Measurements from ENCODE around the gene BRD7.

BRD7 gene

GRCh38 chr16:50279504-50279865 is 89.3 kb downstream of the BRD7 start:
- Histone ChIP-seq H3K36me3 (replicated peaks in 1 of 2; ENCODE audit: control insufficient read depth in 2 of 2, insufficient read depth in 2 of 2, low read length in 2 of 2) (no peaks in the 10 kb centered on the region), H3K27me3 (ENCODE audit: control insufficient read depth in 3 of 3, insufficient read depth in 3 of 3, low read depth in 1 of 3, low read length in 3 of 3) (no peaks in the 10 kb centered on the region), H3K4me3 (ENCODE audit: low read length in 2 of 2) (no peak overlapping the region), H2AFZ (ENCODE audit: low read length) (no peak overlapping the region), H2AK5ac (ENCODE audit: low read depth, low read length) (no peak overlapping the region), H3K14ac (ENCODE audit: low read length) (no peak overlapping the region), H2BK120ac (ENCODE audit: low read depth, low read length) (no peak overlapping the region), H4K8ac (ENCODE audit: low read depth, low read length) (no peak overlapping the region), H3K18ac (ENCODE audit: low read length) (no peak overlapping the region), H2BK15ac (ENCODE audit: low read length) (no peak overlapping the region), H4K91ac (ENCODE audit: low read depth, low read length, poor library complexity) (no peak overlapping the region), H3K4me1 (ENCODE audit: control insufficient read depth in 2 of 2, insufficient read depth in 1 of 2, low read depth in 1 of 2, low read length in 2 of 2) (peaks cover 0 to 3% of the 10 kb centered on the region in 2 donors), H3K9ac (ENCODE audit: low read depth, low read length, poor library complexity) (no peak overlapping the region), H2BK5ac (ENCODE audit: low read length) (no peak overlapping the region), H3K9me3 (replicated peaks in 1 of 2; ENCODE audit: control insufficient read depth in 2 of 2, insufficient read depth in 1 of 2, low read depth in 1 of 2, low read length in 2 of 2) (no peaks in the 10 kb centered on the region), H3K23ac (ENCODE audit: low read depth, low read length, poor library complexity) (no peak overlapping the region), H3K4ac (ENCODE audit: low read length) (no peak overlapping the region), H3K79me1 (ENCODE audit: low read depth, low read length) (no peaks in the 10 kb centered on the region), H3K27ac (replicated peaks; ENCODE audit: low read length) (no peak overlapping the region), H2BK12ac (ENCODE audit: low read length) (no peak overlapping the region), H3K4me2 (ENCODE audit: insufficient read depth, low read length, poor library complexity, severe bottlenecking) (no peak overlapping the region)
- DNase-seq (ENCODE audit: low spot score): no peak
- WGBS, 2 donors (ENCODE audit: extremely low coverage in 2 of 2, insufficient read length in 2 of 2, insufficient replicate concordance in 1 of 2): no CpG with 5 or more reads among the region's 2 CpGs

GRCh38 chr16:50278251-50278650 is 90.5 kb downstream of the BRD7 start:
- no peak for DNase-seq (ENCODE audit: low spot score)
- Histone ChIP-seq H3K4me3 (ENCODE audit: low read length in 2 of 2) (no peak overlapping the region), H3K9ac (ENCODE audit: low read depth, low read length, poor library complexity) (no peak overlapping the region), H2AK5ac (ENCODE audit: low read depth, low read length) (no peak overlapping the region), H2BK15ac (ENCODE audit: low read length) (no peak overlapping the region), H3K27ac (replicated peaks; ENCODE audit: low read length) (no peak overlapping the region), H3K4me2 (ENCODE audit: insufficient read depth, low read length, poor library complexity, severe bottlenecking) (no peak overlapping the region), H3K18ac (ENCODE audit: low read length) (no peak overlapping the region), H3K79me1 (ENCODE audit: low read depth, low read length) (no peaks in the 10 kb centered on the region), H3K4me1 (ENCODE audit: control insufficient read depth in 2 of 2, insufficient read depth in 1 of 2, low read depth in 1 of 2, low read length in 2 of 2) (peaks cover 0 to 2% of the 10 kb centered on the region in 2 donors), H3K9me3 (replicated peaks in 1 of 2; ENCODE audit: control insufficient read depth in 2 of 2, insufficient read depth in 1 of 2, low read depth in 1 of 2, low read length in 2 of 2) (no peaks in the 10 kb centered on the region), H4K91ac (ENCODE audit: low read depth, low read length, poor library complexity) (no peak overlapping the region), H3K14ac (ENCODE audit: low read length) (no peak overlapping the region), H3K36me3 (replicated peaks in 1 of 2; ENCODE audit: control insufficient read depth in 2 of 2, insufficient read depth in 2 of 2, low read length in 2 of 2) (no peaks in the 10 kb centered on the region), H4K8ac (ENCODE audit: low read depth, low read length) (no peak overlapping the region), H2BK120ac (ENCODE audit: low read depth, low read length) (no peak overlapping the region), H3K27me3 (ENCODE audit: control insufficient read depth in 3 of 3, insufficient read depth in 3 of 3, low read depth in 1 of 3, low read length in 3 of 3) (no peaks in the 10 kb centered on the region), H2BK12ac (ENCODE audit: low read length) (no peak overlapping the region), H2BK5ac (ENCODE audit: low read length) (no peak overlapping the region), H3K23ac (ENCODE audit: low read depth, low read length, poor library complexity) (no peak overlapping the region), H2AFZ (ENCODE audit: low read length) (no peak overlapping the region), H3K4ac (ENCODE audit: low read length) (no peak overlapping the region)
- WGBS, 2 donors (ENCODE audit: extremely low coverage in 2 of 2, insufficient read length in 2 of 2, insufficient replicate concordance in 1 of 2): no CpG with 5 or more reads among the region's 3 CpGs

GRCh38 chr16:50276801-50277555 is 91.8 kb downstream of the BRD7 start:
- Histone ChIP-seq H3K27ac (replicated peaks; ENCODE audit: low read length) (no peak overlapping the region), H3K4ac (ENCODE audit: low read length) (no peak overlapping the region), H2AFZ (ENCODE audit: low read length) (no peak overlapping the region), H3K9me3 (replicated peaks in 1 of 2; ENCODE audit: control insufficient read depth in 2 of 2, insufficient read depth in 1 of 2, low read depth in 1 of 2, low read length in 2 of 2) (no peaks in the 10 kb centered on the region), H2BK5ac (ENCODE audit: low read length) (no peak overlapping the region), H3K4me2 (ENCODE audit: insufficient read depth, low read length, poor library complexity, severe bottlenecking) (no peak overlapping the region), H3K27me3 (ENCODE audit: control insufficient read depth in 3 of 3, insufficient read depth in 3 of 3, low read depth in 1 of 3, low read length in 3 of 3) (no peaks in the 10 kb centered on the region), H3K36me3 (replicated peaks in 1 of 2; ENCODE audit: control insufficient read depth in 2 of 2, insufficient read depth in 2 of 2, low read length in 2 of 2) (no peaks in the 10 kb centered on the region), H4K91ac (ENCODE audit: low read depth, low read length, poor library complexity) (no peak overlapping the region), H3K14ac (ENCODE audit: low read length) (no peak overlapping the region), H3K4me3 (ENCODE audit: low read length in 2 of 2) (no peak overlapping the region), H2BK120ac (ENCODE audit: low read depth, low read length) (no peak overlapping the region), H4K8ac (ENCODE audit: low read depth, low read length) (no peak overlapping the region), H2BK12ac (ENCODE audit: low read length) (no peak overlapping the region), H2AK5ac (ENCODE audit: low read depth, low read length) (no peak overlapping the region), H3K9ac (ENCODE audit: low read depth, low read length, poor library complexity) (no peak overlapping the region), H3K79me1 (ENCODE audit: low read depth, low read length) (no peaks in the 10 kb centered on the region), H3K23ac (ENCODE audit: low read depth, low read length, poor library complexity) (no peak overlapping the region), H2BK15ac (ENCODE audit: low read length) (no peak overlapping the region), H3K4me1 (ENCODE audit: control insufficient read depth in 2 of 2, insufficient read depth in 1 of 2, low read depth in 1 of 2, low read length in 2 of 2) (no peaks in the 10 kb centered on the region), H3K18ac (ENCODE audit: low read length) (no peak overlapping the region)
- DNase-seq (ENCODE audit: low spot score): no peak
- WGBS, 2 donors (ENCODE audit: extremely low coverage in 2 of 2, insufficient read length in 2 of 2, insufficient replicate concordance in 1 of 2): no CpG with 5 or more reads among the region's 4 CpGs

- Histone ChIP-seq H2AK5ac (ENCODE audit: low read depth, low read length) (no peak overlapping the region), H2BK12ac (ENCODE audit: low read length) (no peak overlapping the region), H3K4ac (ENCODE audit: low read length) (no peak overlapping the region), H2AFZ (ENCODE audit: low read length) (no peak overlapping the region), H4K91ac (ENCODE audit: low read depth, low read length, poor library complexity) (no peak overlapping the region), H3K4me2 (ENCODE audit: insufficient read depth, low read length, poor library complexity, severe bottlenecking) (no peak overlapping the region), H3K79me1 (ENCODE audit: low read depth, low read length) (no peaks in the 10 kb centered on the region), H4K8ac (ENCODE audit: low read depth, low read length) (no peak overlapping the region), H3K27me3 (ENCODE audit: control insufficient read depth in 3 of 3, insufficient read depth in 3 of 3, low read depth in 1 of 3, low read length in 3 of 3) (no peaks in the 10 kb centered on the region), H3K9me3 (replicated peaks in 1 of 2; ENCODE audit: control insufficient read depth in 2 of 2, insufficient read depth in 1 of 2, low read depth in 1 of 2, low read length in 2 of 2) (no peaks in the 10 kb centered on the region), H3K36me3 (replicated peaks in 1 of 2; ENCODE audit: control insufficient read depth in 2 of 2, insufficient read depth in 2 of 2, low read length in 2 of 2) (no peaks in the 10 kb centered on the region), H3K27ac (replicated peaks; ENCODE audit: low read length) (no peak overlapping the region), H3K18ac (ENCODE audit: low read length) (no peak overlapping the region), H3K14ac (ENCODE audit: low read length) (no peak overlapping the region), H2BK120ac (ENCODE audit: low read depth, low read length) (no peak overlapping the region), H3K23ac (ENCODE audit: low read depth, low read length, poor library complexity) (no peak overlapping the region), H3K4me1 (ENCODE audit: control insufficient read depth in 2 of 2, insufficient read depth in 1 of 2, low read depth in 1 of 2, low read length in 2 of 2) (no peaks in the 10 kb centered on the region), H3K9ac (ENCODE audit: low read depth, low read length, poor library complexity) (no peak overlapping the region), H3K4me3 (ENCODE audit: low read length in 2 of 2) (no peak overlapping the region), H2BK15ac (ENCODE audit: low read length) (no peak overlapping the region), H2BK5ac (ENCODE audit: low read length) (no peak overlapping the region)
- no CpG with 5 or more reads among the region's 2 CpGs for WGBS, 2 donors (ENCODE audit: extremely low coverage in 2 of 2, insufficient read length in 2 of 2, insufficient replicate concordance in 1 of 2)
- DNase-seq (ENCODE audit: low spot score): no peak
Measured at GRCh38 chr16:50276326-50276640, 92.5 kb downstream of the BRD7 start.
